A549 (cell line): ENCODE results near the gene NPLOC4. TPM values are rescaled to one million over a fixed set of nuclear protein-coding genes. Genes with fewer than 3 reads are reported as not detected.

Source experiments
- ATAC-seq, 2 experiments: fragments of 200-7000 bp in 1 of 2; fragments of >200 bp in 1 of 2; cut with Nextera tagmentation in 1 of 2; cut with Tn5 transposase in 1 of 2; 3 replicates each; pipeline versions ENCODE4 v1.8.0 to v1.9.1; 2018 to 2020; ENCODE audit warnings: mild to moderate bottlenecking in 1 of 2, moderate library complexity in 1 of 2
- CTCF ChIA-PET: fragments of 300-600 bp; sonication (Branson Sonifier 250); formaldehyde crosslinking; extraction: SDS; loops from one replicate; lab custom pipeline; 2021; ENCODE audit warnings: antibody characterized with exemption, inconsistent platforms; lab: Yijun Ruan, JAX
- POLR2A ChIA-PET: fragments of 350-600 bp; formaldehyde crosslinking; extraction: SDS; loops from one replicate; lab custom pipeline; 2021; ENCODE audit warnings: antibody characterized with exemption, inconsistent platforms; lab: Yijun Ruan, JAX
- DNase-seq, 2 experiments: peaks; one replicate each; pipeline versions ENCODE4 v3.0.0 to v3.0.0-alpha.2; 2011 to 2016; ENCODE audit warnings: low read depth in 1 of 2, low spot score in 1 of 2
- FAIRE-seq: peaks from 2 replicates; lab custom pipeline; 2011; peaks lifted over from hg19 to GRCh38; lab: Jason Lieb, UNC
- H3K27ac ChIP-seq, 2 experiments: fragments of >200 bp; sonication (Bioruptor Twin); formaldehyde crosslinking; 3 replicates each; pipeline ENCODE4 v1.5.1; 2016 to 2017
- H3K4me1 ChIP-seq: fragments of >200 bp; sonication (Bioruptor Twin); formaldehyde crosslinking; 3 replicates; pipeline ENCODE4 v1.6.1; 2016
- H3K4me2 ChIP-seq: fragments of >200 bp; sonication (Bioruptor Twin); formaldehyde crosslinking; 3 replicates; pipeline ENCODE4 v1.6.1; 2016
- H3K4me3 ChIP-seq: fragments of >200 bp; sonication (Bioruptor Twin); formaldehyde crosslinking; 3 replicates; pipeline ENCODE4 v1.5.1; 2016
- H3K9me3 ChIP-seq: fragments of >200 bp; sonication (Bioruptor Twin); formaldehyde crosslinking; 3 replicates; pipeline ENCODE4 v1.6.1; 2016
- CHD2 ChIP-seq: fragments of 150-350 bp; IDR thresholded peaks from 2 replicates; pipeline ENCODE4 v1.6.1; 2014; ENCODE audit warnings: low read length; ENCODE audit not compliant: partially characterized antibody
- CHD4 ChIP-seq: fragments of 200-600 bp; sonication (generic); IDR thresholded peaks from 2 replicates; pipeline ENCODE4 v1.6.1; 2016; ENCODE audit warnings: antibody characterized with exemption, mild to moderate bottlenecking, borderline replicate concordance
- EHF ChIP-seq: fragments of 250-450 bp; sonication (Bioruptor Pico); IDR thresholded peaks from 2 replicates; pipeline ENCODE4 v1.5.0; 2020; ENCODE audit warnings: mild to moderate bottlenecking
- EP300 ChIP-seq, 2 experiments: fragments of >200 bp; sonication (Bioruptor Twin); formaldehyde crosslinking; IDR thresholded peaks; 2 replicates in 1 of 2; 3 replicates in 1 of 2; pipeline ENCODE4 v1.6.1; 2016 to 2017
- ESRRA ChIP-seq: fragments of 150-350 bp; IDR thresholded peaks from 2 replicates; pipeline ENCODE4 v1.6.1; 2014; ENCODE audit warnings: mild to moderate bottlenecking, low read length, borderline replicate concordance
- GATA3 ChIP-seq: IDR thresholded peaks from 2 replicates; pipeline ENCODE4 v1.6.1; 2012; ENCODE audit warnings: borderline replicate concordance
- HDAC2 ChIP-seq: fragments of 200-600 bp; sonication (generic); IDR thresholded peaks from 2 replicates; pipeline ENCODE4 v1.6.1; 2016
- HOXB13 ChIP-seq: fragments of 250-450 bp; sonication (Bioruptor Pico); IDR thresholded peaks from 2 replicates; pipeline ENCODE4 v1.5.0; 2020; ENCODE audit warnings: low read depth, mild to moderate bottlenecking, moderate library complexity
- HOXB5 ChIP-seq: fragments of 250-450 bp; sonication (Bioruptor Pico); IDR thresholded peaks from 2 replicates; pipeline ENCODE4 v1.5.0; 2020; ENCODE audit warnings: mild to moderate bottlenecking, moderate library complexity
- JUN ChIP-seq, 2 experiments: fragments of >200 bp; sonication (Bioruptor Twin); formaldehyde crosslinking; IDR thresholded peaks; 2 replicates in 1 of 2; 3 replicates in 1 of 2; pipeline ENCODE4 v1.6.1; 2016 to 2017
- MAFK ChIP-seq: fragments of 450-650 bp; IDR thresholded peaks from 2 replicates; pipeline ENCODE4 v1.6.1; 2014; ENCODE audit not compliant: partially characterized antibody
- MAZ ChIP-seq: fragments of 150-350 bp; IDR thresholded peaks from 2 replicates; pipeline ENCODE4 v1.6.1; 2014; ENCODE audit warnings: antibody characterized with exemption, low read depth, low read length, borderline replicate concordance
- MYC ChIP-seq: IDR thresholded peaks from 2 replicates; pipeline ENCODE4 v1.6.1; 2012; ENCODE audit warnings: mild to moderate bottlenecking, inconsistent platforms, low read length, improper control_type of control experiment, borderline replicate concordance
- NPAS2 ChIP-seq: fragments of 250-450 bp; sonication (Bioruptor Pico); IDR thresholded peaks from 2 replicates; pipeline ENCODE4 v1.8.0; 2022; ENCODE audit warnings: mild to moderate bottlenecking, moderate library complexity, borderline replicate concordance
- POLR2A ChIP-seq: IDR thresholded peaks from 2 replicates; pipeline ENCODE4 v1.6.1; 2012; ENCODE audit warnings: mild to moderate bottlenecking, low read length
- RCOR1 ChIP-seq: fragments of 150-350 bp; IDR thresholded peaks from 2 replicates; pipeline ENCODE4 v1.6.1; 2014; ENCODE audit warnings: antibody characterized with exemption, low read length, low read depth
- RFX5 ChIP-seq: fragments of 450-650 bp; IDR thresholded peaks from 2 replicates; pipeline ENCODE4 v1.7.1; 2014; ENCODE audit warnings: antibody characterized with exemption, mild to moderate bottlenecking, moderate library complexity
- RNF2 ChIP-seq: fragments of 200-600 bp; sonication (generic); IDR thresholded peaks from 2 replicates; pipeline ENCODE4 v1.6.1; 2016; ENCODE audit warnings: low read depth, mild to moderate bottlenecking, antibody characterized with exemption, moderate library complexity, borderline replicate concordance
- TFCP2L1 ChIP-seq: fragments of 250-450 bp; sonication (Bioruptor Pico); IDR thresholded peaks from 2 replicates; pipeline ENCODE4 v1.5.0; 2021; ENCODE audit warnings: mild to moderate bottlenecking
- TP53 ChIP-seq: fragments of 250-450 bp; sonication (Bioruptor Pico); IDR thresholded peaks from 2 replicates; pipeline ENCODE4 v1.5.0; 2021; ENCODE audit warnings: mild to moderate bottlenecking, moderate library complexity
- ZSCAN20 ChIP-seq: fragments of 250-450 bp; sonication (Bioruptor Pico); IDR thresholded peaks from 2 replicates; pipeline ENCODE4 v1.8.0; 2022; ENCODE audit warnings: mild to moderate bottlenecking, moderate library complexity
- WGBS: methylation state at CpG from one replicate; pipeline ENCODE4 v1.1.6; 2017; ENCODE audit errors: missing lambda C conversion rate; 5-methylcytosine and 5-hydroxymethylcytosine counted together
- polyA plus RNA-seq, 4 experiments: library from polyadenylated mRNA; depleted of rRNA in 3 of 4; stranded (reverse); fragments of >200 nt; fragmentation: RNase III in 1 of 4; extraction: RNeasy Plus Mini Kit Qiagen cat#74134 plus additional on column Dnase treatment in 1 of 4; gene quantifications; 2 replicates in 3 of 4; 3 replicates in 1 of 4; pipeline ENCODE4 v1.2.3, GENCODE V29; 2011 to 2017
- TF ChIP-seq, protein P1 (sequence below): fragments of >200 bp; sonication (Bioruptor Twin); formaldehyde crosslinking; IDR thresholded peaks from 2 replicates; pipeline ENCODE4 v1.6.1; 2016
- TF ChIP-seq, protein P2 (sequence below): fragments of >200 bp; sonication (Bioruptor Twin); formaldehyde crosslinking; IDR thresholded peaks from 3 replicates; pipeline ENCODE4 v1.6.1; 2016
- TF ChIP-seq, protein P3 (sequence below): IDR thresholded peaks from 2 replicates; pipeline ENCODE4 v1.6.1; 2012

The NPLOC4 gene
- polyA plus RNA-seq, 2 of the 4 experiments (the other 2 are of a cell fraction), result 98.5 to 101 TPM

DNA sequence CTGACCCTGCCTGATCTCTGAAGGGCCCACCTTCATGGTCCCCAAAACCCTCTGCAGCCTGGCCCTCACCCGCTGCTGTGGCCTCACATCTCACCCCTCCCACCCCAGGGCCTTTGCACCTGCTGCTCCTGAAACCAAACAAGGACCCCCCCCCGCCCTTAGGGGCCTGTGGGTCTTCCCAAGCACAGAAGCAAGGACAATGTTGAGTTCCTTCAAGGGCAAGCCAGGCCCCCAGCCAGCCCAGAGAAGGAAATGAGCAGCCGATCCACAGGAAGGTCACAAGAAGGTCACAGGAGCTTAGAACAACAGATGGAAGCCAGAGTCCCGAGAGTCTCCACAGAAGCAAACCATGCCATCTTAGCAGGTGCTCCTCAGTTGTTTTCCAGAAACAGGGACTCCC, 19.9 kb upstream of the NPLOC4 start:
- Histone ChIP-seq H3K4me3 (no peak overlapping the region), H3K9me3 (no peaks in the 10 kb centered on the region)
- CTCF ChIA-PET, result interaction anchor here (1.1 to 3.4 kb wide), 5 partner anchors 15 to 55 kb away, joined by 3 to 17 read pairs (median 6); no protein-coding TSS in a partner anchor
- no peak for FAIRE-seq
- 87% methylated on average over 3 of the region's 4 CpGs for WGBS
- TF ChIP-seq HOXB5 (CRISPR knock-in tag) (no peak), HOXB13 (CRISPR knock-in tag) (no peak), CHD2 (no peak), CHD4 (no peak), TP53 (no peak), RCOR1 (no peak), RNF2 (no peak), RFX5 (no peak), EHF (CRISPR knock-in tag) (no peak), MYC (no peak), NPAS2 (CRISPR knock-in tag) (no peak), MAFK (no peak), JUN (IDR thresholded peaks at IDR 0.05) (no peak)
- TF ChIP-seq, all 56 proteins: peak for 0
- Histone ChIP-seq H3K27ac (no peak overlapping the region), H3K4me1 (peaks cover 3% of the 10 kb centered on the region), H3K4me2 (no peak overlapping the region)
- DNase-seq, result no peak
- POLR2A ChIA-PET, result interaction anchor here (1.4 kb wide), 1 partner anchor 20 kb away, joined by 3 read pairs; the partner anchor contains the start of genes NPLOC4 and TSPAN10
- ATAC-seq, result no peak

DNA sequence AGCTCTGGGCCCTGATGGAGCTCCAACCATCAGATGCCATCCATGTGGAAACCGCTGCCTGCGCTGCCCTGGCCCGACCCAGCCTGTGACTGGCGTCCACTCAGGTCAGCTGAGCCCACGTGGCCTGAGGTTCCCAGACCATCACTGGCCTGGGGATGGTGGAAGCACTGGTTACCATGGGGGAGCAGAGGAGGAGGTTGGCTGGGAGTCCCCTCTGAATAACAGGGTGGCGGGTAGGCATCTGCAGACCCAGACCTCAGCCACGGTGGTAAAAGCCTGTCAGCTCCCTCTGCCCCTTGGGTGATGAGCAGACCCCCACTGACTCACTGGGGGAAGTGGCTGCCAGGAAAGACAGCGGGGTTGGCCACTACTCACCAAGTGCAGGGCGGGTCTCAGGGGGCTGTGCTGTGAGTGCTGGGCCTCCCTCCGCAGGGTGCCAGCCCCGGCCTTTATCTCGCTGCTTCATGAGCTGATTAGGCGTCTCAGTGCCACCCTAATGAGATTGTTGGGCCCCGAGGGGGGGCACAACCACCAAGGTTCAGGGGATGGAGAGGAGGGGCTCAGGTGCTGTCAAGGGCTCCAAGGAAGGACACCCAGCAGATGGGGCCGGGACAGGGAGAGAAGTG, 19.3 kb upstream of the NPLOC4 start, which contains the start of gene PDE6G:
Gene PDE6G, minus strand, starts transcription at position 425 of the 626 bp plus-strand sequence. CDS start 3,237 bp downstream, outside the sequence.
- Histone ChIP-seq H3K4me1 (peaks cover 9% of the 10 kb centered on the region), H3K4me2 (no peak within 1 kb of the TSS), H3K27ac (peak within 1 kb of the TSS in 1 of 2 experiments; percentile 2; a peak in 1 of 6 replicates), H3K9me3 (no peaks in the 10 kb centered on the region), H3K4me3 (no peak within 1 kb of the TSS)
- 83% methylated on average over 15 of the region's 15 CpGs for WGBS
- no peak for TF ChIP-seq EP300 (IDR thresholded peaks at IDR 0.05)
- no peak for TF ChIP-seq HDAC2
- TF ChIP-seq TFCP2L1, result no peak
- no peak for TF ChIP-seq ESRRA
- no peak for TF ChIP-seq CHD4
- no peak for TF ChIP-seq POLR2A
- TF ChIP-seq RNF2, result no peak
- TF ChIP-seq ZSCAN20 (CRISPR knock-in tag), result no peak
- TF ChIP-seq, protein P1, sequence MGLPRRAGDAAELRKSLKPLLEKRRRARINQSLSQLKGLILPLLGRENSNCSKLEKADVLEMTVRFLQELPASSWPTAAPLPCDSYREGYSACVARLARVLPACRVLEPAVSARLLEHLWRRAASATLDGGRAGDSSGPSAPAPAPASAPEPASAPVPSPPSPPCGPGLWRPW, result no peak
- TF ChIP-seq GATA3, result no peak
- TF ChIP-seq, protein P2, sequence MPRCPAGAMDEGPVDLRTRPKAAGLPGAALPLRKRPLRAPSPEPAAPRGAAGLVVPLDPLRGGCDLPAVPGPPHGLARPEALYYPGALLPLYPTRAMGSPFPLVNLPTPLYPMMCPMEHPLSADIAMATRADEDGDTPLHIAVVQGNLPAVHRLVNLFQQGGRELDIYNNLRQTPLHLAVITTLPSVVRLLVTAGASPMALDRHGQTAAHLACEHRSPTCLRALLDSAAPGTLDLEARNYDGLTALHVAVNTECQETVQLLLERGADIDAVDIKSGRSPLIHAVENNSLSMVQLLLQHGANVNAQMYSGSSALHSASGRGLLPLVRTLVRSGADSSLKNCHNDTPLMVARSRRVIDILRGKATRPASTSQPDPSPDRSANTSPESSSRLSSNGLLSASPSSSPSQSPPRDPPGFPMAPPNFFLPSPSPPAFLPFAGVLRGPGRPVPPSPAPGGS, result no peak
- TF ChIP-seq, protein P3, sequence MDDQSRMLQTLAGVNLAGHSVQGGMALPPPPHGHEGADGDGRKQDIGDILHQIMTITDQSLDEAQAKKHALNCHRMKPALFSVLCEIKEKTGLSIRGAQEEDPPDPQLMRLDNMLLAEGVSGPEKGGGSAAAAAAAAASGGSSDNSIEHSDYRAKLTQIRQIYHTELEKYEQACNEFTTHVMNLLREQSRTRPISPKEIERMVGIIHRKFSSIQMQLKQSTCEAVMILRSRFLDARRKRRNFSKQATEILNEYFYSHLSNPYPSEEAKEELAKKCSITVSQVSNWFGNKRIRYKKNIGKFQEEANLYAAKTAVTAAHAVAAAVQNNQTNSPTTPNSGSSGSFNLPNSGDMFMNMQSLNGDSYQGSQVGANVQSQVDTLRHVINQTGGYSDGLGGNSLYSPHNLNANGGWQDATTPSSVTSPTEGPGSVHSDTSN, result no peak
- no peak for TF ChIP-seq MAZ
- DNase-seq (no peak), FAIRE-seq (no peak), ATAC-seq (0 out of 6 replicates have a peak, but pooled peaks of 1 of the 2 experiments have one; percentile 5)
- CTCF ChIA-PET, result interaction anchor here (0.8 to 3.4 kb wide), 7 partner anchors 9 to 55 kb away, joined by 3 to 17 read pairs (median 4); no protein-coding TSS in a partner anchor
- POLR2A ChIA-PET, result interaction anchor here (1.0 to 1.4 kb wide), 2 partner anchors 11 to 19 kb away, joined by 3 read pairs; partner anchors contain the start of genes CCDC137, NPLOC4 and TSPAN10
